Hepatocyte (in vitro differentiated cells): ENCODE measurements around the gene RANBP6. TPM values are rescaled to one million over a fixed set of nuclear protein-coding genes. Genes with fewer than 3 reads are reported as not detected.

ENCODE experiments used
- DNase-seq: peaks from one replicate; pipeline ENCODE4 v3.0.0-alpha.2; 2016; ENCODE audit warnings: low spot score
- H2AFZ ChIP-seq: fragments of 200-600 bp; sonication (generic); 2 replicates; pipeline ENCODE4 v1.6.0; 2016; ENCODE audit warnings: antibody characterized with exemption, mild to moderate bottlenecking
- H3K27ac ChIP-seq: fragments of 200-600 bp; sonication (generic); 2 replicates; pipeline ENCODE4 v1.5.1; 2016; ENCODE audit warnings: mild to moderate bottlenecking
- H3K27me3 ChIP-seq: fragments of 200-600 bp; sonication (generic); 2 replicates; pipeline ENCODE4 v1.6.1; 2016
- H3K36me3 ChIP-seq: fragments of 200-600 bp; sonication (generic); replicated peaks from 2 replicates; pipeline ENCODE4 v1.5.1; 2016; ENCODE audit warnings: low read depth; ENCODE audit not compliant: insufficient read depth
- H3K4me1 ChIP-seq: fragments of 200-600 bp; sonication (generic); 2 replicates; pipeline ENCODE4 v1.5.1; 2016; ENCODE audit warnings: mild to moderate bottlenecking, moderate library complexity; ENCODE audit not compliant: insufficient read depth
- H3K4me2 ChIP-seq: fragments of 200-600 bp; sonication (generic); 2 replicates; pipeline ENCODE4 v1.6.0; 2016
- H3K4me3 ChIP-seq: fragments of 200-600 bp; sonication (generic); 2 replicates; pipeline ENCODE4 v1.5.1; 2016; ENCODE audit warnings: mild to moderate bottlenecking
- H3K79me2 ChIP-seq: fragments of 200-600 bp; sonication (generic); 2 replicates; pipeline ENCODE4 v1.6.0; 2017; ENCODE audit warnings: mild to moderate bottlenecking
- H3K9me2 ChIP-seq: fragments of 200-600 bp; sonication (generic); replicated peaks from 2 replicates; pipeline ENCODE4 v1.6.0; 2017; ENCODE audit warnings: mild to moderate bottlenecking; ENCODE audit not compliant: insufficient read depth
- H3K9me3 ChIP-seq: fragments of 200-600 bp; sonication (generic); 2 replicates; pipeline ENCODE4 v1.5.1; 2016; ENCODE audit warnings: low read depth, mild to moderate bottlenecking
- H4K20me1 ChIP-seq: fragments of 200-600 bp; sonication (generic); 2 replicates; pipeline ENCODE4 v1.6.0; 2016; ENCODE audit warnings: mild to moderate bottlenecking; ENCODE audit not compliant: insufficient read depth, poor library complexity, severe bottlenecking
- EZH2 ChIP-seq: fragments of 200-600 bp; sonication (generic); IDR thresholded peaks from 2 replicates; pipeline ENCODE4 v1.6.1; 2016; ENCODE audit warnings: antibody characterized with exemption, mild to moderate bottlenecking, borderline replicate concordance
- EZH2phosphoT487 ChIP-seq: fragments of 200-600 bp; sonication (generic); IDR thresholded peaks from one replicate; pipeline ENCODE4 v1.6.1; 2018; ENCODE audit warnings: antibody characterized with exemption, mild to moderate bottlenecking, low read depth, moderate library complexity; ENCODE audit not compliant: unreplicated experiment, severe bottlenecking
- WGBS: methylation state at CpG from one replicate; pipeline ENCODE4 v1.1.6; 2016; ENCODE audit warnings: low lambda C conversion rate; ENCODE audit errors: missing lambda C conversion rate; 5-methylcytosine and 5-hydroxymethylcytosine counted together
- polyA plus RNA-seq: library from polyadenylated mRNA; unstranded; fragments of >200 nt; fragmentation: Nextera tagmentation; extraction: Ambion mirVana; gene quantifications from 2 replicates; pipeline ENCODE4 v1.2.1, GENCODE V29; 2016
- total RNA-seq: library from RNA; depleted of rRNA; stranded (reverse); fragments of >200 nt; gene quantifications from 2 replicates; pipeline ENCODE4 v1.2.3, GENCODE V29; 2014
- TF ChIP-seq, protein P1 (sequence below): fragments of 200-600 bp; sonication (generic); IDR thresholded peaks from 2 replicates; pipeline ENCODE4 v1.5.1; 2016; ENCODE audit warnings: antibody characterized with exemption, mild to moderate bottlenecking; ENCODE audit not compliant: poor library complexity

The RANBP6 gene
- total and polyA plus RNA-seq, 2 experiments from 2014 or later: 8.2 to 25.9 TPM

- TF ChIP-seq EZH2 (no peak), EZH2phosphoT487 (no peak)
- TF ChIP-seq, protein P1, sequence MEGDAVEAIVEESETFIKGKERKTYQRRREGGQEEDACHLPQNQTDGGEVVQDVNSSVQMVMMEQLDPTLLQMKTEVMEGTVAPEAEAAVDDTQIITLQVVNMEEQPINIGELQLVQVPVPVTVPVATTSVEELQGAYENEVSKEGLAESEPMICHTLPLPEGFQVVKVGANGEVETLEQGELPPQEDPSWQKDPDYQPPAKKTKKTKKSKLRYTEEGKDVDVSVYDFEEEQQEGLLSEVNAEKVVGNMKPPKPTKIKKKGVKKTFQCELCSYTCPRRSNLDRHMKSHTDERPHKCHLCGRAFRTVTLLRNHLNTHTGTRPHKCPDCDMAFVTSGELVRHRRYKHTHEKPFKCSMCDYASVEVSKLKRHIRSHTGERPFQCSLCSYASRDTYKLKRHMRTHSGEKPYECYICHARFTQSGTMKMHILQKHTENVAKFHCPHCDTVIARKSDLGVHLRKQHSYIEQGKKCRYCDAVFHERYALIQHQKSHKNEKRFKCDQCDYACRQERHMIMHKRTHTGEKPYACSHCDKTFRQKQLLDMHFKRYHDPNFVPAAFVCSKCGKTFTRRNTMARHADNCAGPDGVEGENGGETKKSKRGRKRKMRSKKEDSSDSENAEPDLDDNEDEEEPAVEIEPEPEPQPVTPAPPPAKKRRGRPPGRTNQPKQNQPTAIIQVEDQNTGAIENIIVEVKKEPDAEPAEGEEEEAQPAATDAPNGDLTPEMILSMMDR: no peak
- Histone ChIP-seq H3K9me2 (no peaks in the 10 kb centered on the region), H3K4me2 (no peak overlapping the region), H3K36me3 (no peaks in the 10 kb centered on the region), H3K4me3 (no peak overlapping the region), H3K27ac (no peak overlapping the region), H3K4me1 (no peaks in the 10 kb centered on the region), H3K9me3 (no peaks in the 10 kb centered on the region), H2AFZ (no peak overlapping the region), H4K20me1 (no peaks in the 10 kb centered on the region), H3K79me2 (no peaks in the 10 kb centered on the region), H3K27me3 (no peaks in the 10 kb centered on the region)
- no peak for DNase-seq
- 91% methylated on average over 3 of the region's 3 CpGs for WGBS
These were observed 24.7 kb upstream of the RANBP6 start for GRCh38 chr9:6040077-6040476.

DNA sequence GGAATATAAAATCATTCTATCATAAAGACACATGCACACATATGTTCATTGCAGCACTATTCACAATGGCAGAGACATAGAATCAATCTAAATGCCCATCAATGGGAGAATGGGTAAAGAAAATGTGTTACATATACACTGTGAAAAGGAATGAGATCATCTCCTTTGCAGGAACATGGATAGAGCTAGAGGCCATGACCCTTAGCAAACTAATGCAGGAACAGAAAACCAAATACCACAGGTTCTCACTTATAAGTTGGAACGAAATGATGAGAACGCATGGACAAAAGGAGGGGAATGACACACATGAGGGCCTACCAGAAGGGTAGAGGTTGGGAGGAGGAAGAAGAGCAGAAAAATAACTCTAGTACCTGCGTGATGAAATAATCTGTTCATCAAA is 21.0 kb upstream of the RANBP6 start:
- 84% methylated on average over 3 of the region's 3 CpGs for WGBS
- H3K9me3 ChIP-seq: no peaks in the 10 kb centered on the region
- H3K27ac ChIP-seq: no peak overlapping the region
- no peak for TF ChIP-seq EZH2phosphoT487
- TF ChIP-seq EZH2: no peak
- TF ChIP-seq, protein P1: no peak
- H4K20me1 ChIP-seq: no peaks in the 10 kb centered on the region
- H3K79me2 ChIP-seq: no peaks in the 10 kb centered on the region
- no peak for DNase-seq
- H3K4me2 ChIP-seq: no peak overlapping the region
- H3K9me2 ChIP-seq: no peaks in the 10 kb centered on the region
- H3K36me3 ChIP-seq: no peaks in the 10 kb centered on the region
- H3K4me3 ChIP-seq: no peak overlapping the region
- H3K4me1 ChIP-seq: no peaks in the 10 kb centered on the region
- no peaks in the 10 kb centered on the region for H3K27me3 ChIP-seq
- H2AFZ ChIP-seq: no peak overlapping the region

DNA sequence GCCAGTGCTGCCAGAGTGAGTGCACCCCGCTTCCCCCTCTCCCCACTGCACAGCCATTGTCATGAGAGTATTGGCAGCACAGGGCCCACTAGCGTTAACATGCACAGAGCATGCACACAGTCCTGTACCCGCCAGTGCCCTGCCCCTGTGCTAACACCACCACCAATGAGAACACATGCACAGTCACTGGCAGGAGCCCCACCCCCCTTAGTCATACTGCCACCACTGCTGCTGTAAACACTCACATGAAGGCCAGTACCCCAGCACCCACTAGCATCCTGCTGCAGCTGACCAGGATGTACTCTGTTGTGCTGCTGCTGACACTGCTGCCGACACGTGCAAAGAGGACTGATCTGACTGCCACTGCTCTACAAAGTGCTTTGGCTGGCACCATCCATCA is 19.5 kb upstream of the RANBP6 start:
- Histone ChIP-seq H2AFZ (no peak overlapping the region), H3K79me2 (no peaks in the 10 kb centered on the region), H3K27me3 (no peaks in the 10 kb centered on the region), H3K9me2 (no peaks in the 10 kb centered on the region), H3K36me3 (no peaks in the 10 kb centered on the region), H3K9me3 (no peaks in the 10 kb centered on the region), H3K4me1 (no peaks in the 10 kb centered on the region), H3K27ac (no peak overlapping the region), H3K4me2 (no peak overlapping the region), H4K20me1 (no peaks in the 10 kb centered on the region), H3K4me3 (no peak overlapping the region)
- 89% methylated on average over 5 of the region's 5 CpGs for WGBS
- no peak for DNase-seq
- TF ChIP-seq, protein P1: no peak
- TF ChIP-seq EZH2 (no peak), EZH2phosphoT487 (no peak)
